WERI-Rb-1 (cell line): ENCODE data around the gene LDB3.

Source experiments
- DNase-seq: peaks from one replicate; pipeline ENCODE4 v3.0.0-alpha.2; 2020
- H3K27ac ChIP-seq: fragments of 250-450 bp; sonication (Bioruptor Pico); 2 replicates; pipeline ENCODE4 v1.5.1; 2020; ENCODE audit warnings: mild to moderate bottlenecking, moderate library complexity
- H3K27me3 ChIP-seq: fragments of 250-450 bp; sonication (Bioruptor Pico); 2 replicates; pipeline ENCODE4 v1.5.1; 2021; ENCODE audit warnings: mild to moderate bottlenecking, low read depth, moderate library complexity; ENCODE audit not compliant: insufficient read depth, severe bottlenecking
- H3K36me3 ChIP-seq: fragments of 250-450 bp; sonication (Bioruptor Pico); 2 replicates; pipeline ENCODE4 v1.5.1; 2020; ENCODE audit warnings: mild to moderate bottlenecking, moderate library complexity
- H3K4me3 ChIP-seq: 2 replicates; pipeline ENCODE4 v1.5.1; 2011; ENCODE audit warnings: low read depth, mild to moderate bottlenecking, control low read depth, low read length
- H3K9me3 ChIP-seq: fragments of 250-450 bp; sonication (Bioruptor Pico); 2 replicates; pipeline ENCODE4 v1.5.1; 2021; ENCODE audit warnings: mild to moderate bottlenecking, moderate library complexity; ENCODE audit not compliant: severe bottlenecking
- TF ChIP-seq, protein P1 (sequence below): IDR thresholded peaks from 2 replicates; pipeline ENCODE4 v1.5.1; 2011; ENCODE audit warnings: low read depth, mild to moderate bottlenecking, control low read depth, inconsistent platforms, low read length

The LDB3 gene

DNA sequence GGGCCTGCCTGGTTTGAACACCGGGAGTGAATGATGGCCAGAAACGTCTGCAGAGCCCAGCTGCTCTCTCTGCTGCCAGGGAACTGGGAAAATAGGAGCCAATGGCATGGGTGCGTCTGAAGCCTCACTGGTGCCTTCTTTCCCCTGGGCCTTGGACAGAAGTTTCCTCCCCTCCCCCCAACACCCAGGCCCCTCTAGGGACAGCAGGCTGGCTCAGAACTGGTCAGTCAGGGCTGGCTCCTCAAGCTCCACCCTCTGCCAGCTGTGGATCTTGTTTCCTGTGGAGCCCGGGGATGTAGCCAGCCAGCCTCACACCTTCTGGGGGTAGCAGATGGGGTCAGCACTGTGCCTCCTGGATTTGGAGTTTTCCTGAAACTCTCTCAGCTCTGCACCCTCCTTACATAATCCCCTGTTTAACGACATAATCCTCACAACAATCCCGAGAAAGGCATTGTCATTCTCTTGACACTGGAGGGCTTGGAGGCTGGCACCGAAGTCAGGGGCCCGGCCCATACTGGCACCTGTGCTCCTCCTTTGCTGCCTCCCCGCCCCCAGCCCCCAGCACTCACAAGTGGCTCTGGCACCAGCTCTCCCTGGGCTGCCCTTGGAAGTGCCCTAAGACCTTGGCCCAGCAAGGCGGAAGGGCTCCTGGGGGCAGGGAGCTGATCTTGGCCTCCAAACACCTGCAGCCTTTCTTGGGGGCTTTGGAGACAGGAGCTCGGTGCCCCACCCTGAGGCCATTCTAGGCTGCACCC, 5.7 kb downstream of the LDB3 start:
- TF ChIP-seq, protein P1, sequence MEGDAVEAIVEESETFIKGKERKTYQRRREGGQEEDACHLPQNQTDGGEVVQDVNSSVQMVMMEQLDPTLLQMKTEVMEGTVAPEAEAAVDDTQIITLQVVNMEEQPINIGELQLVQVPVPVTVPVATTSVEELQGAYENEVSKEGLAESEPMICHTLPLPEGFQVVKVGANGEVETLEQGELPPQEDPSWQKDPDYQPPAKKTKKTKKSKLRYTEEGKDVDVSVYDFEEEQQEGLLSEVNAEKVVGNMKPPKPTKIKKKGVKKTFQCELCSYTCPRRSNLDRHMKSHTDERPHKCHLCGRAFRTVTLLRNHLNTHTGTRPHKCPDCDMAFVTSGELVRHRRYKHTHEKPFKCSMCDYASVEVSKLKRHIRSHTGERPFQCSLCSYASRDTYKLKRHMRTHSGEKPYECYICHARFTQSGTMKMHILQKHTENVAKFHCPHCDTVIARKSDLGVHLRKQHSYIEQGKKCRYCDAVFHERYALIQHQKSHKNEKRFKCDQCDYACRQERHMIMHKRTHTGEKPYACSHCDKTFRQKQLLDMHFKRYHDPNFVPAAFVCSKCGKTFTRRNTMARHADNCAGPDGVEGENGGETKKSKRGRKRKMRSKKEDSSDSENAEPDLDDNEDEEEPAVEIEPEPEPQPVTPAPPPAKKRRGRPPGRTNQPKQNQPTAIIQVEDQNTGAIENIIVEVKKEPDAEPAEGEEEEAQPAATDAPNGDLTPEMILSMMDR: no peak
- Histone ChIP-seq H3K27ac (peak overlapping the region; percentile 85), H3K36me3 (no peaks in the 10 kb centered on the region), H3K4me3 (no peak overlapping the region), H3K9me3 (no peaks in the 10 kb centered on the region), H3K27me3 (no peaks in the 10 kb centered on the region)
- peak; percentile 91 for DNase-seq

DNA sequence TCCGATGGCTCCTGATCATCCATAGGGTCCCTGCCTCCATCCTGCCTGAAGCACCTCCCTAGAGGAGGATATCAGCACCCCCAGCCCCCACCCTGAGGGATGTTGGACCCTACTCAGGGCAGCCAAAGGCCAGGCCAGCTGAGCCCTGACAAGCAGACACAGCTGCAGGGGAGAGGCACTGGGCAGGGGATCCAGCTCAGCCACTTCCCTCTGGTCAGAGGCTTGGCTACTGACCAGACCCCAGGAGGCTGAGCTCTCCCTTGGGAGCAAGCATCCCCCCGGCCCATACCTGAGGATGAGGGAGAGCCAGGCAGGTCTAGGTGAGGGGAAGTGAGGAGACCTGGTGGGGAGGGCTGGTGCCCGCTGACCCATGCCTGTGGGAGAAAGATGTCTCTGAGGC, 6.6 kb downstream of the LDB3 start:
- Histone ChIP-seq H3K4me3 (no peak overlapping the region), H3K36me3 (no peaks in the 10 kb centered on the region), H3K9me3 (no peaks in the 10 kb centered on the region), H3K27me3 (no peaks in the 10 kb centered on the region), H3K27ac (peak overlapping the region; percentile 85)
- TF ChIP-seq, protein P1: no peak
- DNase-seq: no peak

DNA sequence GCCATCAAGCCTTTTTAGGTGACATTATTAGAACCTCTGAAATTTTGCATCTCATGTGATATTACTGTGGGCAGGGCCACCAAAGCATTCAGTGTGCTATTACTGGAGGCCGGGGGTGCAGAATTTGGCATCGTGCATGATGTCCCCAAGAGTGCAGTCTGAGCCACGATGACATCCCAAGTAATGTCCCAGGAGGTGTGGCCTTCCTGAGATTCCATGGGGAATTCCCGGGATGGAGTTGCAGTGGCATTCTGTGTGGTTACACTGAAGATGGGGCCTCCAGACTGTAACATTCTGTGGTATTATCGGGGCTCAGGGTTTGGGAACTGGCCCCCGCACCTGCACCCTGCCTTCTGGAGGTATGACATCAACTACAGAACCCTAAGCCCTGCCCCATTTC, 9.1 kb downstream of the LDB3 start:
- no peak overlapping the region for H3K4me3 ChIP-seq
- no peaks in the 10 kb centered on the region for H3K27me3 ChIP-seq
- DNase-seq: no peak
- TF ChIP-seq, protein P1: no peak
- no peak overlapping the region for H3K27ac ChIP-seq
- no peaks in the 10 kb centered on the region for H3K36me3 ChIP-seq
- no peaks in the 10 kb centered on the region for H3K9me3 ChIP-seq

DNA sequence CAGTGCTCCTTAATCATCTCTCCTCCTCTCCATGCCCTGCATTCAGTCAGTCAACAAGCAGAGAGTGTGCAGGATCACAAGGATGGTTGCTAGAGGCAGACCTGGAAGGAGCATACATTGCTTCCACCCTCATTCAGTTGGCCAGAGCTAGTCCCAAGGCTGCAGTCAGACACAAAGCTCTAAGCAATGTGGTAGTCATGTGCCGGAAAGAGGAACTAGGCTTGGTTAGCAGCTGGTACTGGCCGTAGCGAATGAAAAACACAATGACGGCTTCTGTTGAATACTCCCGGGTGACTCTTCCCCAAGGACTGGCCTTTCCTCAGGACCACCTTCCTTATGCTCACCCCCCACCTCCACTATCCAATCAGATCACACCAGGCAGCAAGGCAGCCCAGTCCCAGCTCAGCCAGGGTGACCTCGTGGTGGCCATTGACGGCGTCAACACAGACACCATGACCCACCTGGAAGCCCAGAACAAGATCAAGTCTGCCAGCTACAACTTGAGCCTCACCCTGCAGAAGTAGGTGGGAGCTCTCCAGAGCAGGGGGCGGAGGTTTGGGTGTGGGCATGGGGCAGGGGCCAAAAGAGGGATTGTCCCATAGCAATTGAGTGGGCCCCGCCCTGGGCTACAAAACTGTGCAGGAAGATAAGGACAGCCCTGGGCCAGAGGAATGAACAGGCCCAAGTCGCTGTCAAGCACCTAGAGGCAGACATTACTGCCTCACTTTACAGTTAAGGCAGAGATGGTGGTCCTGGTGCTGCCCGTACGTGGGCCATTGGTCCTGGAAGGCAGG, 10.9 kb downstream of the LDB3 start:
- Histone ChIP-seq H3K27ac (no peak overlapping the region), H3K9me3 (no peaks in the 10 kb centered on the region), H3K4me3 (no peak overlapping the region), H3K27me3 (no peaks in the 10 kb centered on the region), H3K36me3 (no peaks in the 10 kb centered on the region)
- TF ChIP-seq, protein P1: no peak
- no peak for DNase-seq

DNA sequence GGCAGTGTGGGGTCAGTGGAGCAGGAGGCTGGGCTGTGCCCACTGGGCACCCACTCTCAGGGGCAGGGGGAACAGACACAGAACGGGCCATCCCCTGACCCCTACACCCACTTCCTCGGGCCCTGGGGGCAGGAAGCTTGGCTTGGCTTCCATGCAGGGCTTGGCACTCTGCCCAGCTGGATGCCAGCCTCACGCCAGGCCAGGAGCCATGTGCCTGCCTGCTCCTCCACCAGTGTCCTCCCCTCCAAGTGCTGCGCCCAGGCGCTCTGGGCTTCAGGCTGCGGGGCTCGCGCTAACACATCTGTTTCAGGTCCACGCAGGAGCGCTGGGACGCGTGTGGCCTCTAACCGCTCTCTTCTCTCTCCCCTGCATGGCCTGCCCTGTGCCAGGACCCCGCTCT, 12.7 kb downstream of the LDB3 start:
- TF ChIP-seq, protein P1: no peak
- H3K27ac ChIP-seq: no peak overlapping the region
- no peak for DNase-seq
- H3K36me3 ChIP-seq: no peaks in the 10 kb centered on the region
- no peak overlapping the region for H3K4me3 ChIP-seq
- H3K9me3 ChIP-seq: no peaks in the 10 kb centered on the region
- no peaks in the 10 kb centered on the region for H3K27me3 ChIP-seq
